ENCODE data around the gene RAP1A.
"Not testable (repeated sequence)": the region's sequence is repeated elsewhere in the genome, so short reads cannot be mapped to it uniquely, and the experiment has no call there.

The RAP1A gene

DNA sequence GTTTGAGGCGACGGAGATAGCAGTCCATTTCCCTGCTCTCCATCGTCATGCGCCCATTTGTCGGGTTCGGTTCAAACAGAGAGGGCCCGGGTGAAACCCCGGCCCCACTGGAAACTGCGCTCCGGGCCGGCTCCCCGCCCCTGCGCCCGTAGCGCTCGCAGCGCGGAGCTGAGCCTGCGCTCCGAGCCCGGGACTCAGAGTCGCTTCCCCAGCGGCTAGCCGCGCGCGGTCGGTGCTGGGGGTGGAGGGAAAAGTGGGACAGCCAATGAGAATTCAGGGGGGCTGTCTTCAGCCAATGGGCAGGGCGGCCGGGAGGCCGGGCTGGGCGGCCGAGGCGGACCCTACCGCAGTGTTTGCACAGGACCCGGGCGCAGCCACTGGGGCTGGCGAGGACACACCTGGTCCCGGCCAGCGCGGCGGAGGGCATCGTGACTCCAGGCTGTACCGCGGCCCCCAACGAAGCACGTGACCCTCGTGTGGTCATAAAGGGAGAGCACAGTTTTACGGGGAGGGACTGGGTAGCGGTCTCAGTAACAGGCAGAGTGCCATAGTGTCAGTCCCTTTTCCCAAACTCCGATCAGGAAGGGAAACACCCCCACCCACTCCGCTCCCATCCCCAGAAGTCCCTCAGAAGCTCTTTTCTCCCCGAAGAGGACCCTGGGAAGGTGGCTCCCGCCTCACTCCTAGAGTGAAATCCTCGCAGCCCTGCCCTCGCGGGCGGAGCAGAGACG, 119.8 kb downstream of the RAP1A start, which contains the start of gene INKA2:
INKA2 (minus strand) TSS at position 202 of the 731 bp plus-strand sequence; CDS start at position 49, 153 bp downstream.
- TF ChIP-seq, protein P1, sequence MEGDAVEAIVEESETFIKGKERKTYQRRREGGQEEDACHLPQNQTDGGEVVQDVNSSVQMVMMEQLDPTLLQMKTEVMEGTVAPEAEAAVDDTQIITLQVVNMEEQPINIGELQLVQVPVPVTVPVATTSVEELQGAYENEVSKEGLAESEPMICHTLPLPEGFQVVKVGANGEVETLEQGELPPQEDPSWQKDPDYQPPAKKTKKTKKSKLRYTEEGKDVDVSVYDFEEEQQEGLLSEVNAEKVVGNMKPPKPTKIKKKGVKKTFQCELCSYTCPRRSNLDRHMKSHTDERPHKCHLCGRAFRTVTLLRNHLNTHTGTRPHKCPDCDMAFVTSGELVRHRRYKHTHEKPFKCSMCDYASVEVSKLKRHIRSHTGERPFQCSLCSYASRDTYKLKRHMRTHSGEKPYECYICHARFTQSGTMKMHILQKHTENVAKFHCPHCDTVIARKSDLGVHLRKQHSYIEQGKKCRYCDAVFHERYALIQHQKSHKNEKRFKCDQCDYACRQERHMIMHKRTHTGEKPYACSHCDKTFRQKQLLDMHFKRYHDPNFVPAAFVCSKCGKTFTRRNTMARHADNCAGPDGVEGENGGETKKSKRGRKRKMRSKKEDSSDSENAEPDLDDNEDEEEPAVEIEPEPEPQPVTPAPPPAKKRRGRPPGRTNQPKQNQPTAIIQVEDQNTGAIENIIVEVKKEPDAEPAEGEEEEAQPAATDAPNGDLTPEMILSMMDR (IDR thresholded peaks at IDR 0.05; ENCODE audit: borderline replicate concordance, control extremely low read depth, extremely low read depth, insufficient read depth, missing control alignments): no peak
- in situ Hi-C loops (cut with MboI; ENCODE audit: low sequenced_read_pairs, unreplicated experiment): no loop called here
- DNase-seq (ENCODE audit: low spot score): peak; percentile 94

DNA sequence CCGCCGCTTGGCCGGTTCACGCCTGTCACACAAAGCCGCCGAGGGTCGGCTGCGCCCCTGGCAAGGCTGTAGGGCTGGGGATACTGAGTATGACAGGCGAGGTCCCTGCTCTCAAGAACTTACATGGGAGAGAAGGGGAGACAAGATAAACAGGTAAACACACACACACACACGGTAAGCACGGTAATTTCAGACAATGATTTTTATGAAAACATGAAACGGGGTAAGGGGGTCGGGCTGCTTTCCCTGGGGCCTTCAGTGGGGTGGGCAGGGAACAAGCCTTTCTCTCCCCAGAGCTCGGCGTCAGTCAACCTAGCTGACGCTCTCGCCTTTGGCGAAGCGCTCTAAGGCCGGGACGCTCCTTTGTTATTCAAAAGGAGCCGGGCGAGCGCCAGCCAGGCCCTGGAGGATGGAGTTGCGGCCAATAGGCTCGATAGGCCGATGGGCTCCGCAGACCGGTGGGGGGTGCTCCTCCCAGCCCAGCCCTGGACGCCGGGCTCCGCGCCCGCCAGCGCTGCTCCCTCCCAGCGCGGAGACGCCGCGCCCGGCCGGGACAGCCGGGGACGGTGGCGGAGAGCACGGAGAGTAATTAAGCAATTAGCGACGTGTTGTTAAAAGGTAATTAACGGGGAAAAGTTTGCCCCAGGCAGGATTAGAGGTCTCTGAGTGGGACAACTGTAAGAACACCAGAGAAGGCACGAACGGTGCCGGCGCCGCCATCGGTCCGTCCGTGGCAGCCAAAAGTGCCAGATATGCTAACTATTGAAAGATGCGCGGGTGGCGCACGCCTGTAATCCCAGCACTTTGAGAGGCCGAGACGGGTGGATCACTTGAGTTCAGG, 120.6 kb downstream of the RAP1A start:
- TF ChIP-seq, protein P1 (IDR thresholded peaks at IDR 0.05; ENCODE audit: borderline replicate concordance, control extremely low read depth, extremely low read depth, insufficient read depth, missing control alignments): no peak
- DNase-seq (ENCODE audit: low spot score): peak; percentile 43
- in situ Hi-C loops (cut with MboI; ENCODE audit: low sequenced_read_pairs, unreplicated experiment): loop anchor here (10.0 kb wide), 1 partner anchor 235 kb away; the partner anchor contains the start of genes ADORA3 and TMIGD3

DNA sequence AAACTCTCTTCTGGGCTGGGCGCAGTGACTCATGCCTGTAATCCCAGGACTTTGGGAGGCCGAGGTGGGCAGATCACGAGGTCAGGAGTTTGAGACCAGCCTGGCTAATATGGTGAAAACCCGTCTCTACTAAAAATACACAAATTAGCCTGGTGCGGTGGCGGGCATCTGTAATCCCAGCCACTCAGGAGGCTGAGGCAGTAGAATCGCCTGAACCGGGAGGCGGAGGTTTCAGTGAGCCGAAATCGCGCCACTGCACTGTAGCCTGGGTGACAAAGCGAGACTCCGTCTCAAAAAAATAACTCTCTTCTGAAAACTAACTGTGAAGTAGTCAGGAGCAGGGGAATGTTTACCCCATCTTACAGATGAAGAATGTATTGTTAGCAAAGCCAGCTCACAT, 122.7 kb downstream of the RAP1A start:
- not testable (repeated sequence) for DNase-seq (ENCODE audit: low spot score)
- in situ Hi-C loops (cut with MboI; ENCODE audit: low sequenced_read_pairs, unreplicated experiment): loop anchor here (10.0 kb wide), 1 partner anchor 237 kb away; the partner anchor contains the start of genes ADORA3 and TMIGD3

DNA sequence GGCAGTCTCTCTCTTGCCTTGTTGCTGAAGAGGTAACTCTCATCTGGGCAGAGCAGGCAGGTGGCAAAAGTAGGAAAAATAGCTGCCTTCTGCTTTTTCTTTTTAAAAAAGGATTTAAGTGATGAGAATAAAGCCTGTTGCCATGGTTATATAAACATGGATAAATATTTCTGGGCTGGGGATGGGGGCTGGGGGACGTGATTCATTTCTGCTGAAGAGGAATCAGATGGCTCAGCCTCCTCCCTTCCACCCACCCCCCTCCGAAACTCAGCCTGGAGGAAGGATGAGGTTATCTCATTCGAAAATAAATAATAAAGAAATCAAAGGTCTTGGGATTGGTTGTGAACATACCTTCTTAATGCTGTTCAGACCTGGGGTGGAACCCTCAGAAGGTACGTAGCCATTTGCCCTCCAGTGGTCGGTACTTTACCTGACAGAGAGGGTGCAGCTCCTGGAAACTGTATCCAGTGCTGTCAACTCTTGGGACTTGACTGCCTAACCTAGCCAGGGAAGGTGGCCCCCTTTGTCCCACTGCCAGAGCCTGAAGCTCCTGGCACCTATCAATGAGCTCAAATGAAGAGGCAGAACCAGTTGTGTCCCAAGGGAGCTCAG, 123.5 kb downstream of the RAP1A start:
- TF ChIP-seq, protein P1 (IDR thresholded peaks at IDR 0.05; ENCODE audit: borderline replicate concordance, control extremely low read depth, extremely low read depth, insufficient read depth, missing control alignments): no peak
- in situ Hi-C loops (cut with MboI; ENCODE audit: low sequenced_read_pairs, unreplicated experiment): loop anchor here (10.0 kb wide), 1 partner anchor 238 kb away; the partner anchor contains the start of genes ADORA3 and TMIGD3
- DNase-seq (ENCODE audit: low spot score): no peak

DNA sequence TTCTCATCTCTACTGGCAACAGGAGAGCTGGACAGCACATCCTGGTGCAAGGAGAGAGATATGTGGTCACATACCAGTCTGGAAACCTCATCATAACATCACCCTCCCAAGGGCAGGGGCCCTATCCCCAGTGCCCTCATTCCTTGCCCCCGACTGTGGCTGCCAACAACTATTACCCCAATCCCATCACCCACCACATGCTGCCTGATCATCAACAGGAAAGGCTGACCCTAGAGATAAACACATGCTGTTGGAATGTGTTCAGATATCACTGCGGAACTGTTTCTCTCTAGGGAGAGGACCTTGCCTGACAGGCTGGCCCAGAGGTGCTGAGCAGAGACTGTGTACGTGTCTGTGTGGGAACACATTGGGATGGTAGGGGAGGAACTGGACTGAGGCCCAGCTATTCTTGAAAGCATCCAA, 124.1 kb downstream of the RAP1A start:
- TF ChIP-seq, protein P1 (IDR thresholded peaks at IDR 0.05; ENCODE audit: borderline replicate concordance, control extremely low read depth, extremely low read depth, insufficient read depth, missing control alignments): no peak
- DNase-seq (ENCODE audit: low spot score): no peak
- in situ Hi-C loops (cut with MboI; ENCODE audit: low sequenced_read_pairs, unreplicated experiment): loop anchor here (10.0 kb wide), 1 partner anchor 239 kb away; the partner anchor contains the start of genes ADORA3 and TMIGD3

DNA sequence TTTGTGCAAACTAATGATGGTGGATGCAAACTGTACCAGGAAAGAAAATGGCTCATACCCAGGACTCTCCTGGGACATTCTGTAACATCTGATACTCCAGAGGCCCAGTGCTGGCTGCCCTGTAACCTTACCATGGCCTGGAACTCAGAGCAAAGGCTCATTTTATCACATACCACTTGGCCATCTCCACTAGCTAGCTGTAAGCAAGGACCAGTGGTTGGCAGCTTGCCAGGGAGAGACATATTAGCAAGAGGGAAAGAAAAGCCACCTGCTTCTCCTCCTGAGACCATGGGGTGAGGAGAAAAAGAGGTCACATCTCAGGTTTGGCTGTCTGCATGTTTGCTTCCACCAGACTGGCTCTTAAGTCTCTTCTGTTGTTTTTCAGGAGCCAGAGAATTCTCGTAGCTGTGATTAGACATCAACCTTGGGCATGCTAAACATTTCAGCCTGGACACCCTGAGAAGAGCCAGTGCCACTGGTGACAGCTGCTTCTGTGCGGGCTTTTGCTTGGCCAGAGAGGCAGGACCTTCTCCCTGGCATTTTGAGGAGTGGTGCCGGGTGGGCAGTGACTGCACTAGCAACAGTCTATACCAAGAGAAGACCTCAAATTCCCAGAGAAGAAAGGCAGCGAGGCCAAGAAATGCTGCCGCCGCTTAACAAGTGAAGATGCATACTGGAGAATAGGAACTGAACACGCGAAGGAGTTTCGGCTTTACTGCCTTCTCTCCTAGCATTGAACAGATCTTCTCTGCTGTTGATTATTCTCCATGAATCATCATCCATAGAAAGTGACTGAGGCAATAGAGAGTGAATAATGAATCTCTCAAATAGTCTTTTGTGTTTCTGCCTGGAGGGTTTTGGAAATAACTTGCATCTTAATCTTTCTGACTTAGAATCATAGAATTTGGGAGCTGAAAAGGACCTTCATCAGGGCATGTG, 126.4 kb downstream of the RAP1A start:
- in situ Hi-C loops (cut with MboI; ENCODE audit: low sequenced_read_pairs, unreplicated experiment): loop anchor here (10.0 kb wide), 1 partner anchor 241 kb away; the partner anchor contains the start of genes ADORA3 and TMIGD3
- no peak for DNase-seq (ENCODE audit: low spot score)
- TF ChIP-seq, protein P1 (IDR thresholded peaks at IDR 0.05; ENCODE audit: borderline replicate concordance, control extremely low read depth, extremely low read depth, insufficient read depth, missing control alignments): no peak

Measured in GM13976 (cell line).